ENCODE measurements around the gene SCARB1.
A peak's percentile ranks its signal among the peaks of the same experiment; 100 is the strongest.

The SCARB1 gene

DNA sequence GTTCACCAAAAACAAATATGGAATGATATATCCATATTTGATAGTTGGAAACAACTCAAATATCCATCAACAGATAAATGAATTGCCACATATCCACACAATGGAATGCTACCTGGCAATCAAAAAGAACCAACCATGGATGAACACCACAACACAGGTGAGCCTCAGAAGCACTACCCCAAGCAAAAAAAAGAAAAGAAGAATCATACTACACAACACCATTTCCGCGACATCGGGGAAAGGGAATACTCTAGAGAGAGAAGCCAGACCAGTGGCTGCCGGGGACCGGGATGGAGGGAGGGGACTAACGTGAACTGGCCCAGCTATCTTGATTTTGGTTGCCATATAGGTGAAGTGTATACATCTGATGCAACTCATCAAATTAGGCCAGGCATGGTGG is 41.4 kb downstream of the SCARB1 start:
- DNase-seq (ENCODE audit: low spot score), result no peak

DNA sequence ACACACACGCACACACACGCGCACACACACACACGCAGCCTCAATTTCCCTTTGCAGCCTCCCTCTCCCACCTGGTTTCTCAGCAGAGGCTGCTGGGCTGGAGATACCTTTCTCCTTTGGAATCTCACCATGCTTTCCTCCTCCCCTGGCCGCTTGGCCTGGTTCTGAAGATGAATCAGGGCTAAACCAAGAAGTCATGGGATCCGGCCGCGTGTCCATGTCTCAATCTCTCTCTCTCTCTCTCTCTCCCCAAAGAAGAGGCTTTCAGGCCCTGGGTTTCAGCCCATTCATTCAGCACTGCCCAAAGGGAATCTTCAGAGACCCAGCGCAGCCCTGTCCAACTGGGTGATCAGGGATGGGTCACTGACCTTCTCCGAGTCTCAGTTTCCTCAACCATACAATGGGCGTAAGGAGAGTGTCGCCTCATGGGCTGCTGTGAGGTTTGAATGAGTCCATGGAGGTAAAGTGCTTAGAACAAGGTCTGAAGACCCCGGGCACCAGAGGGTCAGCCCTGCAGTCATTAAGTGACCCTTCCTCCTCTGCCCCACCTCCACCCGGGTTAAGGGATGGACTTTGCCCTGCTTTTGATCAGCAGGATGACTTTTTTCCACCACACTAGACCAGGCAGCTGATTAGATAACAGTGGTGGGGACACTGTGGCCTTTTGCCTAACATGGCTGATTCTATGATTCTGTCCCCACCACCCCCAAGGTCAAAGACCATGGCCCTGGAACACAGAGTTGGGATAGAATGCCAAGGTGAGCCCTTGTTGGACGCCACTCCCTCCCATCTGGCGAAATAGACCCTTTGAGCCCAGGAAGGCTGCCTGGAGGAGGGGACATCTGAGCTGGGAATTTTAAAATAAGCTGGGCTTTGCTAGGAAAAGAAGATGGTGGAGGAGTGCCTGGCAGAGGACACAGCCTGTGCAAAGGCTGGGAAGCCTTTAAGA is 42.1 kb downstream of the SCARB1 start:
- DNase-seq (ENCODE audit: low spot score), result no peak

DNA sequence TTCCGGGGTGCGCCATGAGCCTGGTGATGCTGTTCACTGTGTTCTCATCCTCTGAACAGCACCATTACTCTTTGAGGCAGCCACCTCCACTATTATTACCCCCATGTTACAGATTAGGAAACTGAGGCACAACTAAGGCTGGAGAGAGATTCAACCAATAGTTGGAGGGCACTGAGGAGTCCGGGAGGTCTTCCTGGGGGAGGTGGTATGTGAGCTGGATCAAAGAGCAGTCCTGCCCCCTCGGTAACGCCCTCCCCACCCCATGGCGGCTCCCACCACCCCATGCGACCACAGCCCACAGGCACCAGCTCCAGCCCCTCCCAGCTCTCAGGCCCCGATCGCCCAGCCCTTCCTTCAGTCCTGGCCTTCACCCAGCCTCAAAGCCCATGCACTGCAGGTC is 43.5 kb downstream of the SCARB1 start:
- no peak for DNase-seq (ENCODE audit: low spot score)

DNA sequence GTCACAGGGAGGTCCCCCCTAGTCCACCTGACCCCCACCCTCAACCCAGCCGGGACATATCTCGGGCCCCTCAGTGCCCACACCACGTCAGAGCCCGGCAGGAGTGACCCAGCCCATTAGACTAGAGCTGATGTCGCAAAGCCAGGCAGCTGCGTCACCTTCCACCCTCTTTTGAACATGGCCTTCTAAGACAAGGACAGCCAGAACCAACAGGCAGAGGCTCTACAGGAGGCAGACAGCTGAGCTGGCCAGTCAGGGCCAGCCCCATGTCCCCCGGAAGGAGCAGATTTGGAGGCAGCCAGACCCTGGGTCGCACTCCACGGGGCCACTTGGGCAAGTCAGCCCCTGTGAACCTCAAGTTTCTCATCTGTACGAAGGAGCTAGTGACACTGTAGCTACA is 44.1 kb downstream of the SCARB1 start:
- DNase-seq (ENCODE audit: low spot score), result no peak

DNA sequence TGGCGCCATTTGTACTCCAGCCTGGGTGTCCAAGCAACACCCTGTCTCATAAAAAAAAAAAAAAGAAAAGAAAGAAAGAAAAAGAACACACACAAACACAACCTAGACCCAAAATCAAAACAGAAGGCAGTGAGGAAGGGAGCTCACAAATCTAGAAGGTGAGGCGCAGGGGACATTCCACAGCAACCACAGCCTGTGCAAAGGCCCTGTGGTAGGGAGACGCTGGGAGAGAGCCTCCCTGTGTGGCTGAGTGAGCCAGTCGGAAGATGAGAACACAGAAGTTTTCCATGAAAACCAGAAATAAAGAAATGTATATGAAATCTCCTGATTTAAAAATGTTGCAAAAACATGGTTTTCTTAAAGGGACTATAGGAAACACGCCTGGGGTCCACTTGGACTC is 44.6 kb downstream of the SCARB1 start:
- no peak for DNase-seq (ENCODE audit: low spot score)

DNA sequence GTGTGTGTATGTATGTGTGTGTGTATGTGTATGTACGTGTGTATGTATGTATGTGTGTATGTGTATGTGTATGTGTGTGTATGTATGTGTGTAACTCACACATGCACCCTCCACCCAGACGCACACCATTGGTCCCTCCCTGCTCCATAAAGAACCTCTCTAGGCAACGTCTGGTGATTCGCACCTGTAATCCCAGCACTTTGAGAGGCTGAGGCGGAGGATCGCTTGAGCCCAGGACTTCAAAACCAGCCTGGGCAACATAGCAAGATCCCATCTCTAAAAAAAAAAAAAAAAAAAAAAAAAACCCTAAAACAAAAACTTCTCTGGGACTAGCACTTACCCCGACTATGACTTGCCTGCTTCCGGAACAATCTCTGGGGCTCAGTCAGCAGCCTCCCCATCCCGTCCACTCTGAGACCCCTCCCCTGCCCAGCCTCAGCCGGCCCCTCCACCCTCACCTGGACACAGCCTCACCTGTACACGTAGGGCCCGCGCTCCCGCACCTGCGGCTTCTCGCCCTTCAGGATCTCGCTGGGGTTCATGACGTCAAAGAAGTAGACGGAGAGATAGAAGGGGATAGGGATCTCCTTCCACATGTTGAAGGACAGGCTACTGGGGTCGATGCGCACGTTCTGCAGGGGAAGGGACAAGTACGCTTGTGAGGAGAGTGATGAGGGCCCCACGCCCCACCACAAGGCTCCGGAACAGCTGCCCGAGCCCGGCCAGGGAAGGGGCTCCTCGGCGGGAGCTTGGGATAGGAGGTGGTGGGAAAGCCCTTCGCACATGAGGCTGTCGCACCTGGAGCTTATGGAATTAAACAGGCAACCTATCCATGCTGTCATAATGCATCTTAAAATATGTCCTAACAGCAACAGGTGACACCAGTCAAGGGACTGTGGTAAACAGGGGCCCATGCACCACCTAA is 46.3 kb downstream of the SCARB1 start:
- DNase-seq (ENCODE audit: low spot score), result no peak

DNA sequence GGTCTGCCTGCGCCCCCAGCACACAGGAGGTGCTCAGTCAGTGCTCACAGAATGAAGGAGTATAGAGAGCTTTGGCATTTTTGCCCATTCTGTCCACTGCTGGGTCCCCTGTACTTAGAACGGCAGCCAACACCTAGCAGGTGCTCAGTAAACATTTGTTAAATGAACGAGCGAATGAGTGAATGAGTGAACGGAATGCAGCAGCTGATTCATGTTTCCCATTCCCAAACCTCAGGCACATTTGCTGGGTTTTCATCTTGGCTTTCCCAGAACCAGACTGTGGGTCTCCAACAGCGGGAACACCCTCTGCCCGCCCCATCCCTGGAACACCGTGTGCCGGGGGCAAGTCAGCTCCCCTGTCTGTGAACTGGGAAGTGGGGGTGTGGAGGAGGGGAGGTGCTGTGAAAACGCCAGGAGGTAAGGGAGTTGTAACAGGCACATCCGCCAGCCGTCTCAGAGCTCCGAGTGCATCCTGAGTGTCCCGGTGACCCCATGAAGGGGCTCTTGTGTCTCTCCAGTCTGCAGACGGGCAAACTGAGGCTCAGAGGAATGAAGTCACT is 47.3 kb downstream of the SCARB1 start:
- no peak for DNase-seq (ENCODE audit: low spot score)

DNA sequence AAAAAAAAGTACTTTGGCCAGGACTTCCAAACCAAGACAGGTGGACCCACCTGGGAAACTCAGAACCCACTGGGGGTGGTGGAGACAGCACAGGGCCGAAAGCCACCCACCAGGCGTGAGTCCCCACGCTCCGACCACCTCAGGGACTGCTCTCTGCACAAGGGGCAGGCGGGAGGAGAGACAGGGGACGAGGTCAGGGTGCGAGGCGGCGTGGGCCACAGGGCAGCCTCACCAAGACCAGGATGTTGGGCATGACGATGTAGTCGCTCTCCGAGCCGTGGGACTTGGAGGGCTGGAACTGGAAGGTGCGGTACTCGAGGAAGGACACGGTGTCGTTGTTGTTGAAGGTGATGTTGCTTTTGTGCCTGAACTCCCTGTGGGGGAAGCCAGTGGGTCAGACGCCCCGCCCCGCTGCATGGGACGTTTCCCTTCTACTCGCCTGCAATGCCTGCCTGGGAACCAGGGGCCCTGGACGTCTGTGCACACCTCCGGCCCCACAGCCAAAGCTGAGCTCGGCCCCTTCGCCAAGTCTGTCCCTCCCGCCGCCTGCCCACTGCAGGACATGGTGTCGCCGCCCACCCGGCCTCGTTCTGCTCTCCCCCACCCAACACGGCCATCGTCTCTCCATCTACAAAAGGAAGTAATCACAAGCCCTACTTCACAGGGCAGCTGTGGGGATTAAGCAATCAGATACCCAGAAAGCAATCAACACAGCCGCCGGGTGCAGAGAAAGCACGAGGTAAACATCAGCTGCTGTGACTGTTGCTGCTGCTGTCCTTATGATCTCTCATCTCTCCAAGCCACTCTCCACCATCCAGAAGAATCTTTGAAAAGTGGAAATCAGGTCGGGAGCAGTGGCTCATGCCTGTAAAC is 48.7 kb downstream of the SCARB1 start:
- no peak for DNase-seq (ENCODE audit: low spot score)

DNA sequence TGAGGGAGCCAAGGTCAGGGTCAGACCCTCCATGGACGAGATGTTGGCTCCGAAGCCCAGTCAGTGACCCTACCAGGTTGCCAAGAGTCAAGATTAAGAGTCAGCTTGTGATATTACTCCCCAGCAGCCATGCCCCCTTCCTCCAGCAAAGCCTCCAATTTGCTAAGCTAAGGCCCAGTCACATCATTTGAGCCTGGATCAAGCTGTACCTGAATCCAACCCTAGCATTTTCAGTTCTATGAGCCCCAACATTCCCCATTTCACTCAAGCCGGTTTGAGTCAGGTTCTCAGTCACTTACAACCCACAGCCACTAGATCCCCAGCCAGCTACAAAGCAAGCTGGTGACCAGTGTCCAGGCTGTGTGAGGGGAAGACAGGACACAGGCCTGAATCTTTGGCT is 49.9 kb downstream of the SCARB1 start:
- no peak for DNase-seq (ENCODE audit: low spot score)

DNA sequence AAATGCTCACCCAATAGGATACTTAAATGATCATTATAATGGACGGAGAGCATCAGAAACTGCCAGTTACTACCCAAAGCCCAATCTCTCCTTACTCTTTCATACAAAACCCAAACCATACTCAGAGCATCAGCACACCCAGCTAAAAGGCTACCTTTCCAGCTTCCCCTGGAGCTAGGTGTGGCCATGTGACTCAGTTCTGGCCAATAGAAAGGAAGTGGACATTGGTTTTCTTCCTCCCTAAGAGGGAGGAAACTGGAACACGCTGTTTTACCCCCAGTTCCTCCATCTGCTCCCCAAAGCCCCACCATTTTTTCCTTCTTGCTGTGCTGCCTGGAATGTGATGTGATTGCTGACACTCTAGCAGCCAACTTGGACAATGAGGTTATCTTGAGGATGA is 50.7 kb downstream of the SCARB1 start:
- no peak for DNase-seq (ENCODE audit: low spot score)

DNA sequence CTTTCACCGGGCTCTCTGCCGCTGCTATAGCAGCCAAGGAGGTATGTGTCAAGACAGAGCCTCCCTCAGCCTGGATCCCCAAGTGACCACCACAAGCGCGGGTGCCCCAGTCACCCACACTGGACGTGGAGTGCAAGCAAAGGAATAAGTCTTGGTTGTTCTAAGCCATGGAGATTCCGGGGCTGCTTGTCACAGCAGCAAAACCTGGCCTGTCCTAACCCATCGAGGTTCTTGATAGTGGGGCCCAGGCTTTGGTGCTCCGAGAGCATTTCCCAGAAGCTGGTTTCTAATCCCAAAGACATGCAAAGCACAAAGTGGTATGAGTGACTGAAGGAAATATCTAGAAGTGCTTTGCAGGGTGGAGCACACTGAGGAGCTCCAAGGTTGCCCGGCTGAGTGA is 51.3 kb downstream of the SCARB1 start:
- DNase-seq (ENCODE audit: low spot score), result no peak

DNA sequence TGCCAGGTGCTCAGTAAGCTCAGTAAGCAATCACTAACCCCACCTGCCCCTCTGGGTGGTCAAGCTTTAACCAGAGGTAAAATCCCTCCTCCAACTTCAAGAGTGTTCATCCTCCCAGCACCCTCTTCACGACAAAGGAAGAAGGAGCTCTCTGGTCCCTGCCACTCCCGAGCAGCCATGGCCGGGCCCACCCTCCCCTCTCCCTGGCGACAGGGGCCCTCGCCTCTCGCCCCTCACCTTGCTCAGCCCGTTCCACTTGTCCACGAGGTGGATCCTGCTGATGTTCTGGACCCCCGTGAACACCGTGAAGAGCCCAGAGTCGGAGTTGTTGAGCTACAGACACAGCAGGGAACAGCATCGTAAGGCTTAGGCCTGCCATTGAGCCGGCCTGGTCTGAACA is 52.0 kb downstream of the SCARB1 start:
- no peak for DNase-seq (ENCODE audit: low spot score)

DNA sequence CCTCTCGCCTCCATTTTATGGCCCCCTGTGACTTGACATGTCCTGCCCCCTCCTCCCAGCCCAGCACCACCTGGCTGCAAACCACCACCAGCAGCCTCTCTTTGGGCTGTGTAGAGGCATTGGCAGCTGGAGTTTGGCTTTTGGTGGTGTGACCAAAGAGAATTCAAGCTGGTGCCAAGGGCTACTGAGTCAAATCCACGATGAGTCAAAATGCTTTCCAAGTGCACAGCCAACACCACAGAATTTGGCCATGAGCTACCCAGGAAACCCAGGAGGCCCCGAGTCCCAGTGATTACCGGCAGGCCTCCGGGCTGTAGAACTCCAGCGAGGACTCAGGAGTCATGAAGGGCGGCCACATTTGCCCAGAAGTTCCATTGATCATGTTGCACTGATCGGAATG is 53.8 kb downstream of the SCARB1 start:
- no peak for DNase-seq (ENCODE audit: low spot score)

DNA sequence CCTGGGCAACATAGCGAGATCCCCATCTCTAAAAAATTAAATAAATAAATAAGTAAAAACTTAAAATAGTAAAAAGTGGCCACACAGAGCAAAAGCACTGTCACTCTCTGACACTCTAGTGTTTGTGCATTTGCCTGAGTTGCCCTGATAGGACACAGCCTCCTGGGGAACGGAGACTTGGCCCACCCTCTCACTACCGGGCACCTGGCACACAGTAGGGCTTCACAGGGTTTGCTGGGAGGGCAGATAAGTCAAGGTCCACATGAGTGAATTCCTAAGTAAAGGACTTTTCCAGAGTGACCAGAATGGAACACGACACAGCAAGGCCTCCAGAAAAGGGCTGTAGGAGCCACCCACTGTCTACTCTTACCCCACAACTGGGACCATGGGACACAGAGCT is 54.3 kb downstream of the SCARB1 start:
- DNase-seq (ENCODE audit: low spot score), result no peak

DNA sequence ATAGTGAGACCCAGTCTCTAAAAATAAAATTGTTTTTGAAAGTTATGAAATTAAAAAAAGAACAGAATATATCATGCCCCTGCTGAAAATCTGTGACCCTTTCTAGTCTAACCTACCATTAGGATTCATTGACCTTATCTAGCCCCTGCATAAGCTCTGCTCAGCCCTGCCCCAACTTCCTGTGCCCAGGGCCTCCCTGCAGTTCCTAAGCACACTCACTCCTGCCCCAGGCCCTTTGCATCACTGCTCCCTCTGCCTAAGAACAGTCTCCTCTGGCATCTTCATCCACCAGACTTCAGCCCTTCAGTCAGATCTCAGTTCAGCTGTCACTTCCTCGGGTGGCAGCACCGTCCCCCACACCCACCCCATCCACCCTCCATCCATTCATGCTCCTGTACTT is 55.4 kb downstream of the SCARB1 start:
- no peak for DNase-seq (ENCODE audit: low spot score)

DNA sequence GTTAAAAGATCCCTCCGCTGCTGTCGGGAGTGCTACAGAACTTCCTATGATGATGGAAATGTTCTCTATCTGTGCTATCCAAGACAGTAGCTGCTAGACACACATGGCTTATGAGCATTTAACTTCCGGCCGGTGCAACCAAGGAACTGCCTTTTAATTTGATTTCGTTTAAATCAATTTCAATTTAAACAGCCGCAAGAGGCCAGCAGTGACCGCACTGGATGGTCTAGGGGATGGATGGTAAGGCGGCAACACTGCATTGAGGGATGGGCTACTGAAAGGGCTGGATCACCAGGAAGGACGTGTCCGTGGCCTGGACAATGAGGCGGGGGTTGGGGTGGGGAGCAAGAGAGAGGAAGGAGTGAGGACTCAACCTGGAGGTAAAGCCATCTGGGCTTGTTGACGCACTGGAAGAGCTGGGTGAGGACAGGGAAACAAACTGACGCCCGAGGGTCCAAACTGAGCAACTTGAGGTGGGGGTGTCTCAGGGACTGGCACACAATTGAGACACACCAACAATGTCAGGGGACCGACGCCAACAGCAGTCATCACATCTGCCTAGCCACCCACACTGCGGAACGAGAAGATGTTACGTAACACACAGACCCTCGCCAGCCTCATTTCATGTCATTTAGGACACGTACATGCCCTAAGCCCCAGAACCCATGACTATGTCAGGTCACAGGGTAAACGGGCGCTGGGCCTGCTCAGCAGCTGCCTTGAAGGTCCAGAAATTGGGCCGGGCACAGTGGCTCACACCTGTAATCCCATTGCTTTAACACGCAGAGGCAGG is 57.6 kb downstream of the SCARB1 start:
- DNase-seq (ENCODE audit: low spot score), result peak; percentile 94

DNA sequence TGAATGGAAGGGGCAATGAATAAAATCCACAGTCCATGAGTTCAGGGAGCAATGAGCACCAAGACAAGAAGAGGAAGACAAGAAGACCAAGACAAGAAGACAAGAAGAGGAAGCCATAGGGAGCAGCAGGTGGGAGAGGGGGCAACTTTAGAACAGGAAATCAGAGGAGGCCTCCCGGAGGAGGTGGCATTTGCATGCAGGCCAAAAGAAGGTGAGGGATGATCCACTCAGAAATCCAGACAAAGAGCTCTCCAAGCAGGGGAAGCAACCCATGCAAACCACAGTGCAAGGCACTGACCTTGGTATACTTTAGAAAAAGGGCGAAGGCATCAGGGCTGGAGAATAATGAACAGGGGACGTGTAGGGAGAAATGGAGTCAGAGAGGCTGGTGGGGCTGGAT is 58.6 kb downstream of the SCARB1 start:
- DNase-seq (ENCODE audit: low spot score), result no peak

DNA sequence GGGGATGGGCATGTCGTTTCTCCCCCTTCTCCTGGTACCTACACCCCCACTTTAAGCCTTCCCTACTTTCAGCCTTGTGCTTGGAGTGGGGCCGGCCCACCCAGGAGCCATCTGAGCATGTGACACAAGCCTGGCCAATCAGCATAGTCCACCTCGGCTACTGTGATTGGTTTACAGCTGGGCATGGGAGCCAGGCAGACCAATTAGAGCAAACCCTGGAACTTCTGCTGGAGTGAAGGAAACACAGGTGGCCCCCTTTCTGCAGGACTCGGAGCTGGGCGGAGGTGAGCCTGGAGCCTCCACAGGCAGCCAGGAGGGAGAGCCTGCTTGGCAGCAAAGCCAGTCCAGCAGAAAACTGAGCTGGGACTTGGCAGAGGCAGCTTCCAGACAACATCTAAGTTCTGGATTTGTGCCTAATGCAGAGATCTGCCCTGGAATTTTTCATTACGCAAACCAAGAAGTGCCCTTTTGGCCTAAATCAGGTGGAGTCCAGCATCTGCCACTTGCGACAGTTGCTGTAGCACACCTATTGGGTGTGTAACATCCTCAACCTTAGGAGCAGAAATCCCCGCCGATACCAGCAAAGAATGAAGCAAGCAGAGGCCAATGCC is 59.5 kb downstream of the SCARB1 start:
- peak; percentile 67 for DNase-seq (ENCODE audit: low spot score)

DNA sequence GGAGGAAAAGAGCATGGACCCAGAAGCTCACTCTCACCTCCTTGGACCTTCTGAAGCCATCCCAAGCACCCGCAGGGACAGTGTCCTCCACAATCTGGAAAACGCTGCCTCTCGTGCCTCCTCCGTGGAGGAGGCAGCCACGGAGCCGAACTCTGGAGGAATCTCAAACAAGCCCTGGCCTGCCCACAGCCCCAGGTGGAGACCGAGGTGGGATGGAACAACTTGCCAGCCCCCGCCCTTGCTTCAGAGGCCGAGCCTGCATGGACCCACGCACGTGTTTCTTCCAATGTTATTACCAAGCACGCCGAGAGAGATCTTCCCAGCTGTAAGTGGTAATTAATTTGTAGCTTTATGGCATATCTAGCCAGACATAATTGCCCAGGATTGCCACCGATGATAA is 61.3 kb downstream of the SCARB1 start:
- DNase-seq (ENCODE audit: low spot score), result no peak

DNA sequence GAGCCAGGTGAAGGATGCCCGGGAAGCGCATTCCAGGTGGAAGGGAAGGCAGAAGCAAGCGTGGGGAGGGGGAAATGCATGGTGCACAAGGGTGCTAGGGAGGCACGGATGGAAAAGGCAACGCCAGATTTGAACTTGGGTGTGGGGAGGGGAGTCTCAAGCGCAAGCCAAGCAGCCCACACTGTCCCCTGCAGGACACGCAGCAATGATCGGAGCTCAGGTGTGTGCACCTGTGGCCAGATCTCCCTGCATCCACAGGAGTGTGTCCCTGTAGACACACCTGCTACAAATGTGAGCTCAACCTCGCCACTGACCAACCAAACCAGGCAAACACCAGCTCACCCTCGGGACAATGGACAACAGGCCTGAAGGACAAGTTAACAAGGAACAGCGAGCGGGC is 63.2 kb downstream of the SCARB1 start:
- no peak for DNase-seq (ENCODE audit: low spot score)

All from SK-N-DZ (cell line).